Endometrial microvascular endothelial cells (primary cell): ENCODE data around the gene GOLGA8O. TPM values are rescaled to one million over a fixed set of nuclear protein-coding genes. Genes with fewer than 3 reads are reported as not detected.

Experiments
- total RNA-seq: library from RNA; depleted of rRNA; stranded (reverse); fragments of >200 nt; gene quantifications from one replicate; pipeline ENCODE4 v1.2.3, GENCODE V29; 2015; ENCODE audit errors: inconsistent ontology term

The GOLGA8O gene
- total RNA-seq, 1 donor from 2014 or later: not detected

Other genes starting within 250 kb of the GOLGA8O start
- not detected for gene GOLGA8K, start 52.3 kb downstream of the GOLGA8O start, total RNA-seq
- gene GOLGA8N, start 137.8 kb upstream of the GOLGA8O start, total RNA-seq: 0.56 TPM
- 37.5 TPM for gene ARHGAP11A, start 159.9 kb upstream of the GOLGA8O start, total RNA-seq
- 0.65 TPM for gene SCG5, start 186.1 kb upstream of the GOLGA8O start, total RNA-seq